HG02852 (cell line): ENCODE results near the gene HLA-G.

Experiments
- ATAC-seq: cut with Tn5 transposase; IDR thresholded peaks from one replicate; pipeline ENCODE4 v1.9.1; 2021; ENCODE audit warnings: mild to moderate bottlenecking, moderate library complexity; ENCODE audit not compliant: unreplicated experiment

HLA-G gene

GRCh38 chr6:29815118-29815750, 12.4 kb upstream of the HLA-G start:
- ATAC-seq = no peak

GRCh38 chr6:29816030-29816429, 11.6 kb upstream of the HLA-G start:
- no peak for ATAC-seq

DNA sequence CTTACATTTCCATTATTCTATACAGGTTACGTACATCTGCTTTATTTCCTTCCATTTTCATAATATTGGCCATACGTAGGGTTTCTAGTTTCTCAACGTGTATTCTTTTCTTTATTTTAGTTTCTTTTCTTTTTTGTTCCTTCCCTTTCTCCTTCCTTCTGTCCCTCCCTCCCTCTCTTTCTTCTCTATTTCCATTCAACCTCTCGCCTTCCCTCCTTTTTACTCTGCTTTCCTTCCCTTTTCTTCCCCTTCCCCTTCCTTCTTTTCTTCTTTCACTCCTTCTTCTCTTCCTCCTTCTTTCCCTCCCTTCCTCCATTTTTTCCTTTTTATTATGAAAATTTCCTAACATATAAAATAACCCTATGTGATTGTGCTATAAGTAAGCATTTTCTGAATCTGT, 8.7 kb upstream of the HLA-G start:
- no peak for ATAC-seq

GRCh38 chr6:29824144-29824543, 3.5 kb upstream of the HLA-G start:
- no peak for ATAC-seq

GRCh38 chr6:29825848-29826247, 1.8 kb upstream of the HLA-G start:
- no peak for ATAC-seq

DNA sequence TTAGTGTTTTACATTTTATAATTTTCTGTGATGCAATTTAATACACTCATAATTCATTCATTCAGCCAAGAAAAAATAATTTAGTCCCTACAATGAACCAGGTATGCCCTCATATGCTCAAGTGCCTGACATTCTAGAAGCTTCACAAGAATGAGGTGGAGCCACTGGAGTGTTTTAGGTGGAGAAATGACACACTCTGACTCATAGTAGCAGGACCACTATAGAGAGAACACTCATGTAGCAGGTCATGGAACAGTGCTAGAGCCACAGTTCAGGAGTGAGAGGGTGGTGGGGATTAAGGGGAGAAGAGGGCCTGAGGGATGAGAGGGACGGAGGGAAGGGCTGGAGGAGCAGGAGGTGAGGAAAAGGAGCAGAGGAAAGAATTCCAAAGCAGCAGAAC, 1.4 kb upstream of the HLA-G start:
- ATAC-seq = no peak

DNA sequence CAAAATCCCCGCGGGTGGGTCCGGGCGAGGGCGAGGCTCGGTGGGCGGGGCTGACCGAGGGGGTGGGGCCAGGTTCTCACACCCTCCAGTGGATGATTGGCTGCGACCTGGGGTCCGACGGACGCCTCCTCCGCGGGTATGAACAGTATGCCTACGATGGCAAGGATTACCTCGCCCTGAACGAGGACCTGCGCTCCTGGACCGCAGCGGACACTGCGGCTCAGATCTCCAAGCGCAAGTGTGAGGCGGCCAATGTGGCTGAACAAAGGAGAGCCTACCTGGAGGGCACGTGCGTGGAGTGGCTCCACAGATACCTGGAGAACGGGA, 809 bp downstream of the HLA-G start:
- no peak for ATAC-seq

DNA sequence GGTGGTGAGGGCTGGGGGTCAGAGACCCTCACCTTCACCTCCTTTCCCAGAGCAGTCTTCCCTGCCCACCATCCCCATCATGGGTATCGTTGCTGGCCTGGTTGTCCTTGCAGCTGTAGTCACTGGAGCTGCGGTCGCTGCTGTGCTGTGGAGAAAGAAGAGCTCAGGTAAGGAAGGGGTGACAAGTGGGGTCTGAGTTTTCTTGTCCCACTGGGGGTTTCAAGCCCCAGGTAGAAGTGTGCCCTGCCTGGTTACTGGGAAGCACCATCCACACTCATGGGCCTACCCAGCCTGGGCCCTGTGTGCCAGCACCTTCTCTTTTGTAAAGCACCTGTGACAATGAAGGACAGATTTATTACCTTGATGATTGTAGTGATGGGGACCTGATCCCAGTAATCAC, 2.1 kb downstream of the HLA-G start:
- no peak for ATAC-seq

- no peak for ATAC-seq
Measured at GRCh38 chr6:29830409-29830808, 2.8 kb downstream of the HLA-G start.

DNA sequence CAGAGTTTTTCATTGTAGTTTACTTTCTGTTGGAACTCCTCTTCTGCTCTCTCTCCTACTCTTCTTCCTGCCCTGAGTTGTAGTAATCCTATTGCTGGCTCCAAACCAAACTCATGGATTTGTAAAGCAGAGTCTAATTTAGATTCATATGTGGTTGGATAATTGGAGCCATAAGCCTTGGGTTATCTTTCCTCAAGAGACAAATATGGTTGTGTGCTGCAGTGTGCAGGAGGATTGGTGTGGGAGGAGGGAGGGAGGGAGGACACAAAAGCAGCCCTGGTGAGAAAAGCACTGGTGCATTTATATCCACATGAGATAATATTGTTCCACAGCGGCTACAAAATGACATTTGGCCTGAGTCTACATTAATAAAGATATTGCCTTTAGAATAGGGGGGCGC, 4.2 kb downstream of the HLA-G start:
- no peak for ATAC-seq

GRCh38 chr6:29834564-29835436, 7.2 kb downstream of the HLA-G start:
- no peak for ATAC-seq

DNA sequence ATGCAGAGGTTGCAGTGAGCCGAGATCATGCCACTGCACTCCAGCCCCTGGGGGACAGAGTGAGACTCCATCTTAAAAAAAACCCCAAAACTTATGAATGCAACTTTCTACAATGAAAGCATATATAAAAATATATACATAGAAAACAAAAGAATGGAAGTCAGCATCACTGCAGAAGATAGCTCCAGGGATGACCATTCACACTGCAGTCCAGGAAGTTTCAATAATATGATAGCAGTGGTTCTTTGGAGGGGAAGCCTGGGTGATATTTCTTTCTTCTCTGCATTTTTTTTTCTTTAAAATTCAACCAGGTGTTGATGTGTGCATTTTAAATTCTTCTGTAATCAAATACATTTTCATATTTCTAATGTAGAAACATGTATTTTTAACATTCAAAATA, 12.3 kb downstream of the HLA-G start:
- ATAC-seq = no peak

- no peak for ATAC-seq
Measured at GRCh38 chr6:29841030-29841429, 13.4 kb downstream of the HLA-G start.

DNA sequence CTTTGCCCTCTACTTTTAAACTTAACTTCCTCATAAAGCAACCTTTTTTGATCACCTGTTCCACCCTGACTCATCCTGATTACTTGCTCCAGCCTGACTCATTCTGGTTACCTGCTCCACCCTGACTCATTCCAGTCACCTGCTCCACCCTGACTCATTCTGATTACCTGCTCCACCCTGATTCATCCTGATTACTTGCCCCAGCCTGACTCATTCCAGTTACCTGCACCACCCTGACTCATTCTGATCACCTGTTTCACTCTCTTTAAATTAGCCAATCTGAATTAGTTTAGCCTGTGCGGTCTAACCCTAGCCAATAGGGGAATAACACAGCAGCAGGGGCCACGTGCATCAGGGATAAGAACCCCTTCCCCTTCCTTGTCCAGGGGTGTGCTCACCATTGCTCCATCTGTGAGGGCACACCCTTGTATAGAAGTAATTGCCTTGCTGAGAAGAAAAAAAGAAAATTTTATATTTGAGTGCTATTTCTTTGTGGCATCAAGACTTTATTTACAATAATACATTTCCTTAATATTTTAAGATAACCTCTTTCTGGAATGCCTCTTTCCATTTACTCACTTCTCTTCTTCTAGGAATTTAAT, 17.9 kb downstream of the HLA-G start:
- no peak for ATAC-seq

GRCh38 chr6:29847871-29848630, 20.4 kb downstream of the HLA-G start:
- ATAC-seq = no peak

DNA sequence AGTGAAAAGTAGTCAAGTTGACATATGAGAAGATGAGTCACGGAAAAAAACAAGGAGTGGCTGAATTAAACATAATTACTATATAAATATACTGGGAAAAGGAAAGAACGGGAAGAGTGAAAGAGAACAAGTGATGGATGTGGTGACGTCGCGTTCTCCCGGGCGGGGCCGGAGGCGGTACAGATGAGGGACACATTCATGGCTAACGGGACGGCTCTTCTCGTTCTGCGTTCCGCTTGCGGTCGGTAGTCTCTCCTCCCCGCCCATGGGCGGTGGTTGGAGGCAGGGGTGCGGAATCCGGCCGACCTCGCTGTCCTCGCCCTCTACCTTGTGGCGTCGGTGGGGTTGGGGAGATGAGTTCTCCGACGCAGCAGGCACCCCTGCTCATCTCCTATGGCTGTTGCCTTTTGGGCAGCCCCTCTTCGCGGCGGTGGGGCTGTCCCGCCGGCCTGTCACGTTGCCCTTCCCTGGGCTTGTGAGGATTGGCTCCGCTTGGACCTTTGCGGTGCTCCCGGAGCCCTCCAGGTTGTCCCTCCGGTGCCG, 22.5 kb downstream of the HLA-G start:
- no peak for ATAC-seq

DNA sequence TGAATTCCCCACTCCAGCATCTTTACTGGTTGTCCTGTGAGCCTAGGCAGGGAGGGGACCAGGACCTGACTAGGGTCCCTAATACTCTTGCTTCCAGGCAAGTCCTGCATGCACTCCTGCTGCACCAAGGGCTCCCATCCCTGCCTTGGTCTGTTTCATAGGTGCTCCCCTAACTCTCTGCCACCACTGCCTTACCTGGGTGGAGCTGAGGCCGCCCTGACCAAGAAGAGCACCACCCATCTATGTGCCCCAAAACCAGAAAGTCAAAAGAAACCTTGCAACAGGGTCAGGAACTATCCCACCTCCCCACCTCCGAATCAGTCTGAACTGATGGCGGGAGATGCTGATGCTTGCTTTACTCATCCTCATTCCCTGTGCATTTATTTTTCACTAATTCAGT, 23.6 kb downstream of the HLA-G start:
- ATAC-seq = no peak

GRCh38 chr6:29853245-29853644, 25.6 kb downstream of the HLA-G start:
- ATAC-seq = no peak

DNA sequence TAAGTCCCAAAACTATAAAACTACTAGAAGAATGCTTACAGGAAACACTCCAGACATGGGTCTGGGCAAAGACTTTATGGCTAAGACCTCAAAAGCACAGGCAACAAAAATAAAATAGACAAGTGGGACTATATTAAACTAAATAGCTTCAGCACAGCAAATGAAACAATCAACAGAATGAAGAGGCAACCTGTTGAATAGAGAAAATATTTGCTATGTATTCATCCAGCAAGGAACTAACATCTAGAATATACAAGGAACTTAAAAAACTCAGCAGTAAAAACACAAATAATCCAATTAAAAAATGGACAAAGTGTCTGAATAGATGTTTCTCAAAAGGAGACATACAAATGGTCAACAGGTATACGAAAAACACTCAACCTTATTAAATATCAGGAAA, 30.4 kb downstream of the HLA-G start:
- no peak for ATAC-seq

DNA sequence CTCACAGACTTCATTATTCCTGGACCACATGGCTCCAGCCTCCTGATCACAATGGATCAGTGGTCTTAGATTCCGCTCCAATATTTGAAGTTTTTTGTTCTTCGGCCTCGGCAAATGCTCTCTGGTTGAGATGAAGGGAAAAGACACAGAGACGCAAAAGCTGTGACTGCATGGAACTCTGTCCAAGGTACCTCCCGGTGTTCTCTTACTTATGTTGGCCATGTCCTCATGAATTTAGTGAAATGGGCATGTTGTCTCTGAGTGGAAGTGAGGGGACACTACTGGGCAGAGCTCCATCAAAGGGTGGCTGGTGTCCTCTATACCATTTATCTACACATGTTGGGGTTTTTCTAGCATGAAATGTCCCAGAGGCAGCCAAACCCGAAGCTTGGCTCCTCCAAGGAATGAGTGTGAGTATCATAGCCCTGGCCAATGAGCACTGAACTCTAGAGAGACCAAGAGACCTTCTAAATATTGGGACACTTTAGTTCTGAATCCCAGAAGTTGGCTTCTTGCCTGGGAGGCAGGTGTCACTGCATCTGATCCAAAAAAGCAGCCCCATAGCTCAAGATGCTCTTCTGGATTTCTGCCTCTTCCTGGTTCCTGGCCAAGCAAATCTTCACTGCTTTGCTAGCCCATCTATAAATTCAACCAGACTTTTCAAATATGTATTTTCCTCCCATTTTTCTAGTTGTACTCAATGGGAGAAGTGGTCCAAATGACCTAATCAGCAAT, 34.1 kb downstream of the HLA-G start:
- no peak for ATAC-seq
